GM19043 (cell line): Measurements from ENCODE around the gene ADORA1.

Experiments
- ATAC-seq: cut with Tn5 transposase; IDR thresholded peaks from one replicate; pipeline ENCODE4 v1.9.1; 2021; ENCODE audit warnings: low read depth; ENCODE audit not compliant: unreplicated experiment

ADORA1 gene

DNA sequence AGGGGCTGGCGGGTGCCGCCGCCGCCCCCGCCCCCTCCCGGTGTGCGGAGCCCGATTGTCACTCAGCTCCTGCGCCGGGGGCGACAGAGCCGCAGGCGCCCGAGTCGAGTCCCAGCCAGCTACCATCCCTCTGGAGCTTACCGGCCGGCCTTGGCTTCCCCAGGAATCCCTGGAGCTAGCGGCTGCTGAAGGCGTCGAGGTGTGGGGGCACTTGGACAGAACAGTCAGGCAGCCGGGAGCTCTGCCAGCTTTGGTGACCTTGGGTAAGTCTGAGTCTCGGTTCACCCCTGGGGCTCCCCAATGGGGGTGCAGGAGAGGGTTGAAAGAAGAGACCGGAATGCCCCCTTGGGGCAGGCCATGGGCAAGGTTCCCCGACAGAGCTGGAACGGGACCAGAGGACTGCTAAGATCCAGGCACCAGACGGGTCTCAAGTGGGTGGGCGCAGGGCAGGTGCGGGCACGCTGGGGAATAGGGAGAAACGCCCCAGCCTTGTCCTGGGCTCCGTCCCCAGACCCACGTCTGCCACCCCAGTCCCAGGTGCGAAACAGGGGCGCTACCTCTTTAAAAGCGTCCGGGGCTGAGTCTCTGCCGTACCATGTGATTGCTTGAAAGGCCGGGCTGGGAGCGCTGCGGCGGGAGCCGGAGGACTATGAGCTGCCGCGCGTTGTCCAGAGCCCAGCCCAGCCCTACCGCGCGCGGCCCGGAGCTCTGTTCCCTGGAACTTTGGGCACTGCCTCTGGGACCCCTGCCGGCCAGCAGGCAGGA lies at the start of gene ADORA1:
TSS of gene ADORA1 (plus strand) at position 61 of the 765 bp plus-strand sequence. CDS start 1,116 bp downstream, outside the sequence.
- ATAC-seq, result no peak

DNA sequence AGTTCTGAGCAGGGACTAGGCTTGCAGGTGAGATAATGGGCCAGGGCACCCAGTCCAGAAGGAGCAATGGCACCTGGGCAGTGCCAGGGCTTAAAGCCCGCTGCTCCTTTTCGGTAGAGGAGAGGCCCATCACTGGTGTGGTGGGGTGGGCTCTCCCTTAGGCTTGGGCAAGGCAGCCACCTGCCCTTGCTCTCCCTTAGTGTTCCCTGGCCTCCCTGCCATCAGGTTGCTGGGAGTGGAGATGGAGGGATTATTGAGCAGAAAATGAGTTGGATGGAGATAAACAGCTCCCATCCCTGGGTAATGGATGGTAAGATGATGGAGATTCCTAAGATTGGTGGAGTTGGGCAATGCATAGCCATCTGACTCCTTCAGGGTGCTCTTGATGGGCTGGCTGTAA lies 49.6 kb upstream of the ADORA1 start:
- no peak for ATAC-seq

DNA sequence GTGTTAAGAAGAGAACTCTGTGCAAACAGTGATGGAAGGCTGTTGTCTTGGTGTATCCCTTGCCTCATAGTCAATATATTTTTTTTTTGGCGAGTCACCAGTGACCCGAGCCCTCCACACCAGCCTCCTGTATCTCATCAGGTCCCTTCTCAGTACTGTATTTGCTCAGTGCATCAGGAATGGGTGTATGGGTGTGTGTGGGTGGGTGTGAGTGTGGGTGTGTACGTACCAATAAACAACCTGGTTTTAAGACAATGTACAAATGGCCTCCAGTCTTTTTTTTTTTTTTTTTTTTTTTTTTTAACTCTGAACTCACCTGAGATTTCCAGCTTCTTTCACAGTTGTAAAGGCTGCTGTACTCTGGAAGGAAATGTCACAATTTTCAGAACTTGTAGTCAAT lies 49.0 kb upstream of the ADORA1 start:
- no peak for ATAC-seq

DNA sequence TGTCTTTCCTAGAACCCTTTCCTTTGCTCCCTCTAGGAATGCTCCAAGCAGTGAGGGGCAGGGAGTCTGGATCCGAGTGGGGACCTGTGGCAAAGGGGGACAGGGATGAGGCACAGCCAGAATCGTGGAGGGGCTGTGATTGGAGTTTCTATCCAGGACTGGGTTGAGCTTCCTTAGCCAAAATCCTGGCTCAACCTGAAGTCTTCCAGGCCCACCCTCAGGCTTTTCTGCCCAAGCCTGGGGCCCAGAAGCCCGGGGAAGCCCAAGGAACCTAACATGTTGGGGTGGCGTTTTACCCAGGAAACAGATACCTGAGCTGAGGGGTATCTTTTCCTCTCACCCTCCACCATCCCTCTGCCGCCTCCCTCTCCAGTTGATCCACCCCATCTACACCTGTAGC lies 47.1 kb upstream of the ADORA1 start:
- no peak for ATAC-seq

DNA sequence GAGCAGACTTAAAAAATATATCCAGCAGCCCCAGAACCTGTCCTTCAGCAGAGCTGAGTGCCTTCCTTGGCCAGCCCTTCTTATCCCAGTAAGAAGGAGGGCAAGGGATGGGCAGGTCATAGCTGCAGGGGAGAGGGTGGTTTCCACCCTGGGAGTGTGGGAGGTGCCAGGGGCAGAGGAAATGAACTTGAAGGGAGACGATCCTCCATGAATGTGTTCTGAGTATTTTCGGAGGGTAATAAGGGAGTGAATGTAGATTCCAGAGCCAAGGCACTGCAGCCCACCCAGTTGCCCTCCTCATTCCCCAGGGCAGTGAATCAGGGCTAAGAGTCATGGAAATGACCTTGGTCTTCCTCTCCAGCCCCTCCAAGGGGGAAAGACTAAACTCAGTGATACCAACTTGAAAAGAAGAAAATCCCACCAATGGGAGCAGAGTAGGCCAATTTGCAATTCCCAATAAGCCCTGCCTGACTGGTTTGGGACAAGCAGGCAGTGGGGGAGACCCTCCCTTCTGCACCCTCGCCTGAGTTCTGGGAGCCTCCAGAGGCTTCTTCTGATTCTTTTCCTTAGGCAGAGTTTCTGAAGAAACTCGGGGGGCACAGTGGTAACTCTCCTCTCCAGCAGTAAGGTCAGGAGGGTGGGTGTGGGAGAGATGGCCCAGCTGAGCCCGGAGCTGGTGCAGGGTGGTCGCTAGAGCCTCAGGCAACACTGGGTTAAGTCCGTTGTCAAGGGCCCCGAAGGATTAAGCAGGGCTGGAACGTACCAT lies 45.9 kb upstream of the ADORA1 start:
- no peak for ATAC-seq

DNA sequence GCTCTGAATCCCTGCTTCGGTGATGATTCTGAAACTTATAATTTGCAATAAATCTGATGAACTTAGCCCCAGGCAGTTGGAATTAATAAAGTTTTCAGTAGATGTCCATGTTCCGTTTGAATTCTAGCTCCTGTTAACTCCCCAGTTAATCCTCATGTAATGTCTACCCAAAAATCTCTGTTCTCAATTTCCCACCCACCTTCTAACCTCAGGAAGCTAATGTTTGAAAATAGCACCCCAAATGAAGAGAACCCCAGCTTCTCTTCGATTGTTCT lies 45.4 kb upstream of the ADORA1 start:
- ATAC-seq, result no peak

DNA sequence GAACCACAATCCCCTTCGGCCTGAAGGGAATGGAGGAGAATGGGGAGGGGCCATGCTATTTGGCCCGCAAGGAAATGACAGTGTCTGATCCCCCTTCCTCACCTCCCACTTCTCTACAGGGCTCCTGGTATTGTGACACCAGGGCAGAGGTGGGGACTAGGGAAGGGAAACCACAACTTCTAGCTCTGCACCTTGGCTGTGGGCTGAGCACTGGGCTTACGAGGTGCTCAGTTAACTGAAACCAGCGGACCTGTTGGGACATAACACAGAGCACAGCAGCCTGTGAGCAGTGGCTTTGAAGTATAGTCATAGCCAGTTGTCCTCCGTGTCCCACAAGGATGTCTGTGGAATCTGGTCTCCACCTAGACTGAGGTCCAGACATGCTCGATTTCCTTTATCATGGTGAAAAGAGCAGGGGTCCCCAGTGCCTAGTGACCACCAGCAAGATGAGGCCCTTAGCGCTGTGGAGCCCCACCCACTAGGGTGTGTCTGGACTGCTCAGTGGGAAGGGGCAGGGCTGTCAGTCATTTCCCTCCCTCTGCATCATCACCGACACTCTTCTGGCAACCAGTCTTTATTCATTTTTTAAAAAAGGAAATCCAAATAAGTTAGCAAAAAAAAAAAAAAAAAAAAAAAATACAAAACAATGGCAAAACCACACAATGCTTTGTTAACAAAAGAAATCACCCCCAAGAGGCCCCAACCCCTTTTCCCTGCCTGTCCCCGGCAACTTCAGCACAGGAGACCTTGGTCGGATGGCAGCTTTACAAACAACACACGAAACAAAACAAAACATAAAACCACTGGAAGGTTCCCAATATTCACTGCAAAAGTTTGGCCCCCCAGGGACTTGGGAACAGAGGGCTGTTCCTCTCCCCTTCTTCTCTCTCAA lies 44.7 kb upstream of the ADORA1 start:
- ATAC-seq, result no peak

DNA sequence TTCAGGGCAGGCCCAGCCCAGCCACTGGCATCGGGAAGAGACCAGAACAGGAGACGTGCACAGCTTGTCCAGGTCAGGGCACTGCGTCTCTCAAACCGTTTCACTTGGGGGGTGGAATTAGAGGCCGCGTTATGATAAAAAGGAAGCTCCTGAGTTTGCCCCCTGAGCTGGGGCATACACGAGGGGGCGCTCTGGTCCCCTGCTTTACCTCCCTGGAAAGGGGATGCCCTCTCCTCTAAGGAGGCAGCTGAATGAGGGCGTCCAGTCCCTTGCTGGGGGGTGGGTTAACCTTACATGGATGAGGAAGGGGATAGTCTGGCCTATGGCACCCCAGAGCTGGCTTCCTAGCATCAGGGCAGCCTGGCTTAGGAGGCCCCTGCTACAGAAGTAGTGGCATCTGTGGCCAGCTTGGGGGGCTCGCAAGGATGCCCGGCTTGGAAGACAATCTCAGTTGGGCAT lies 44.0 kb upstream of the ADORA1 start:
- ATAC-seq, result no peak

DNA sequence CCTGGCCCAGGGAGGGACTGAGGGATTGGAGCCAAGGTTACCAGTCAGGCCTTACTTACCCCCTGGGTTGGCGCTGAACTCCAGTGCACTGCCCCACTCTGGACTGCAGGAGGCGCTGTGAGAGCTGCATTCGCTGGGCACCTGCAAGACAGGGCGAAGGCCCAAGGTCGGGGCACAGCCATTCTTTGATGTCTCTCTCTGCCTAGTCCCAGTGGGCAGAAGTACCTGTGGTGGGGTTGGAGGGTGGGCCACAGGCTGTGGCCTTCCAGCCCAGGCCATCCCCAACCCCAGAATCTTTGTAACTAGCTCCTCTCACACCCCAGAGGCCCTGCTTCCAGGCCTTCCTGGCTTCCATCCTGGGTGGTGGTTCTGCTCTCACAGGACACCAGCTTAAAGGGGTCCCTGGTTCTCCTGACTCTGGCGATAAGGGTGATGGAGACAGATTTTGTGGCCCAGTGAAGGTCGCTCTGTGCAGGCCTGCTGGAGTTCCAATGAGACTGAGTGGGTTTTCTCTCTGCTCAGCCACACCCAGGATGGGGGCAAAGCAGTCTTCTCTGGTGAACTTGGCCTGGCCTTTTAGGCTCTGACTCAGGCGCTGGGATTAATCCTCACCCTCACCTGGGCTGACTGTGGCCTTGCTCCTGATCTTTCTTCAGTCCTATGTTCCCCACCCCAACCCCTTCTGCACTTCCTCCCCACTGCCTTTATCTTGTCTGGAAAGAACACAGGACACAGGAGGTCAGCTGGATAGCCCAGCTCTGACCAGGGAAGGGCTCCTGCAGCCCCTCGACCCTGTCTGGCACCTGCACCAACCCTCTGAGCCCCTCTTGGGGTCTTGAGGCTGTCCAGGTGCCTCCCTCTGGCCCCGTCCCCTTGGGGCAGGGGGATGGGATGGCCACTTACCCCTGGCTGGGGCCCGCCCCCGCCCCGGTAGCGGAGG lies 42.7 kb upstream of the ADORA1 start:
- ATAC-seq, result no peak

DNA sequence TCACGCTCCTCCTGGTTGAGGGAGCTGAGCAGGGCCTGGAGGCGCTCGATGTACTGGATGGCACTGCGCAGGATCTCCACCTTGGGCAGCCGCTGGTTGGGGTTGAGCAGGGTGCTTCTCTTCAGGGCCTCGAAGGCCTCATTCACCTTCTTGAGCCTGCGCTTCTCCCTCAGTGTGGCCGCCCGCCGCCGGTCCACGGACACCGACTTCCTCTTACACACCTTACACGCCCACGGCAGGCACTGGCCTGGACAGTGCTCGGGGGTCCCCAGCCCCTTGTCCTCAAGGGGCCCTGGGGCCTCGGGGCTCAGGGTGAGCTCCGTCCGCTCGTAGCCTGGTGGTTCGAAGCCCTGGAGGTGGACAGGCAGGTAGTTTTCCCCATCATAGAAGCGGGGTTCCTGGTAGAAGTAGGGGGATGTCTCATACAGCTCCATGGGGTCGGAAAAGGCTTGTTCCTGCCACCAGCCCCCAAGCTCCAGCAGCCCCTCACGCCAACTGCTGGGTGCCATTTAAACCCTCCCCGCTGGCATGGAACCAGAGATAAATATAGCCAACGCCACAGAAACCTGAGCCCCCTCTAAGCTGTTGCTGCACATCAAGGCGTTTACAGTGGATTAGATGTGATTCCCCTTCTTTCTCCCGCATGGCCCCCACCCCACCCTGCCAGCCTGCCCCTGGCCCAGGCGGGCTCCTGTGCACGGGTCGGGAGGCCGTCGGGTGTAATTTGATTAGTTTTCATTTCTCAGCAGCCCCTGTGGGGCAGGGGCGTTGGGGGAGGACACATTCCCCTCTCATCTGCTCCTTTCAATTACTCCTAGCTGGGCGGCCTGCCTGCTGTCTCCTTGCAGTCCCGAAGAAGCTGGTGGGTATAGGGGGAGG lies 41.8 kb upstream of the ADORA1 start, which contains the start of gene MYOG:
TSS of gene MYOG (minus strand) at position 485 of the 879 bp plus-strand sequence. CDS start at position 434, 51 bp downstream.
- ATAC-seq, result no peak

DNA sequence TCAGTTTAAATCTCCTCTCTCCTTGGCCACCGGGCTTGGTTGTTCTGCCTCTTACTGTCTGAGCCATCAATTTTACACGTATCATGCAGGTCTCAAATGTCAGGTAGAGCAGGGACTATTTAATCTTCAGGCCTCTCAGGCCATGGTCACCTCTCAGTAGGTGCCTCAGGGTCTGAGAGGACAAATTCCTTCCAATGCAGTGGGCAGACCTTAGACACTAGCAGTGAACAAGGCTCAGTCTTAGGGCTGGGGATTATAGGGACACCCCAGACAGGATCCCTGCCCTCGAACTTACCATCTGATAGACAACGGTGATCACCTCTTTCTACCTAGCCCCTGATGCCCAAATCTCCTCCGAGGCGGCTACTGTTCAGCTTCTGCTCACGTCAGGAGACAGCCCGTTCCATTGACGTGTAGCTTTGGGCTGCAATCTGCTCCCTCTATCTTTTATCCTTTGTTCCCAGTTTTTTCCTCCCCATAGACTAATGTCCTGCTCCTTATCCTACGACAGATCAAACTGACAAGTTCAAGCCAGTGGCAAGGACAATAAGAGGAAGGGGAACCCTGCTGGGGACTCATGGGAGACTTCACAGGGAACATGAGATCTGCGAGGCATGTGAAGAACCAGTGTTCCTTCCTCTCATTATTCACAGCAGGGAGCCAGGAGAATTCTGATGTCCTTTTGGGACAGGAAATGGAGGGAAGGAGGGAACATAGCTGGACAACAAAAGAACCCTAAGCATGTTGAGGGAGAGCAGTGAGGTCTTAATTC lies 40.3 kb upstream of the ADORA1 start:
- ATAC-seq, result no peak

DNA sequence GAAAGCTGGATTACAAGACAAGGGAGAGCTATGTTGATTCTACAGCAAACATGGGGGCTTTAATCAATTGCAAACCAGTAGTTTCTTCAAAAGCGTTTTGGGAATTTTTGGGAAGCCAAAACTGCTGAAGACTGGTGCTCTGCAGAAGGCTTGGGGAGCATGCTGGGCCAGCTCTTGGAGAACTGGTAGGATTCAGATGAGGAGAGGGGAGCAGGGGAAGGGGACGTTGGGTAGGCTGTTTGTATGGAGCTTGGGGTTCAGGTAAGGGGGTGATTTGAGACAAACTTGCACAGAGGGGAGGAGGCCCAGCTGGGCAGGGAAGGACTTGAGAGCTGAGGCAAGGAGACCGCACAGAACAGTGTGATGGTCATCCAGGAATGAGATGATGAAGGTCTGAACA lies 39.1 kb upstream of the ADORA1 start:
- ATAC-seq, result no peak

DNA sequence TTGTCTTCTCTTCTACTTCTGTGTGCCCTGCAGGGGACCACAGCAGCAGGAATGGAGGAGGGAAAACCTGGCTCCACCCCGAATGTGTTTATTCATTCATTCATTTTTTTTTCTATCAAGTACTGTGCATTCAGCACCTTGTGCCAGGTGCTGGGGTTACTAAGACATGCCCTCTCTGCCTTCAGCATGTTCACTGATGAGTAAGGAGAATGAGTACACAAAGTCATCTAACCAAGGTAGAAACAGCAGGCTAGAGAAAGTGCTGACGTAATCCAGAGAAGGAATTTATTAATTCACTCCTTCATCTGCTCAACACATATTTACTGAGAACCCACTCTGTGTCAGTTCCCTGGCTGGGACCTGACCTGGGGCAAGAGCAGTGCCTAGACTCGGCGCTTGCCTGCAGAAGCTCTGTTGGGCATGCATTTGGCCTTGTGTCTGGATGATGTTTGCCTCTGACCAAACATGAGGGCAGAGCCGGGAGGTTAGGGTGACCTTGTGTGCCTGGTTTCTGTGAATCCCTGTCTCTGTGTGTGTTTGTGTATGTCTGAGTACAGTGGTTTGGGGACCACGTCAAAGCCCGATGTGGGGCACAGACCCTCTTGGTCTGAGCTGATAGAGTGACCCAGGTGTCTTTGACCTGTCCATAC lies 38.4 kb upstream of the ADORA1 start:
- no peak for ATAC-seq

DNA sequence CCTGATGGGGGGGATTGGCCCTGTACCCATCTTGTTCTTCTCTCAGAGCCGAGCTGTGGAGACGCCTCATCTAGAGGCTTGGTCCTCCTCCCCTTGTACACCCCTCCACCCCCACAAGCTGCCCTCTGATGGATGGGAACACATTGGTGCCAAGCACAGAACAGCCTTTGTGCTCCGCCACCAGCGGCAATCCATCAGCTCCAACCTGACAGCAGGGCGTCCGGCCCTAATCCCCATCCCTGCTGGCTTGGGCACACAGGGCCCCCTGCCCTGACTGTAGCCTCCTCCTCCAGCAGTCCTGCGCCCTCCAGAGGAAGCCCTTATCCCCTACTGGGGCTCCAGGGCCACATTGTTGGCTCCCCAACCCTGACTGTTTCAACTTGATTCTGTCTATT lies 37.9 kb upstream of the ADORA1 start:
- ATAC-seq, result no peak

DNA sequence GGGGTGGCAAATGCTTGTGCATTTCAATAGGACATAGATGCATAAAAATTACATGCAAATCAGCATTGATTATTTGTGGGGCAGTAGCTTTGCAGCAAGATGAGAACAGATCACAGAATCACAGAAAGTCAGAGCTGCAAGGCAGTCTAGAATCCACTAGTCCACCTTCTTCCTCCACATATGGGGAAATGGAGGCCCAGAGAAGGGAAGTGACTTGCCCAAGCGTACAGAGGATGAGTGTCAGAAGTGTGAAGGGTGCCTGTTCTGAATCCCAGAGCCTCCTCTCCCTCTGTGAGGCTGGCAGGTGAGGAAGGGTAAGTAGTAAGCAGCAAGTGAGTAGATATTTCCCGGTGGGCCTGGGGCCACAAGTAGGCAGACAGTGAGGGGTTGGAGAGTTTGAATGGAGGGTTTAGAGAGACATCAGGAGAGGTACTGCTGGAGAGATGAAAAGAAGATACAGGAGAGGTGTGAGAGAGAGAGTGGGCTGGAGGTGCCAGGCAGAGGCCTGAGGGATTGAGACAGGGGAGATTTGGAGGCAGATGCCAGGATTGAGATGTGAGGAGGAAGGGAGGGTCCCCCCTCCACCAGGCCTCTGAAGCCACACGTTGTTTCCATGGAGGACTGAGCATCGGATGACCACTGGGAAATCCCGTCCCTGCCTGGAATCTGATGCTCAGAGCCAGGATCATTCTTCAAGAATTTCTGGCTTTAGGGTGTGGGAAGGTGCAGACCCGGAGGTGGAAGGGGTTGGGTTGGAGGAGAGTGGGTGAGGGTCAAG lies 36.9 kb upstream of the ADORA1 start:
- ATAC-seq, result no peak

DNA sequence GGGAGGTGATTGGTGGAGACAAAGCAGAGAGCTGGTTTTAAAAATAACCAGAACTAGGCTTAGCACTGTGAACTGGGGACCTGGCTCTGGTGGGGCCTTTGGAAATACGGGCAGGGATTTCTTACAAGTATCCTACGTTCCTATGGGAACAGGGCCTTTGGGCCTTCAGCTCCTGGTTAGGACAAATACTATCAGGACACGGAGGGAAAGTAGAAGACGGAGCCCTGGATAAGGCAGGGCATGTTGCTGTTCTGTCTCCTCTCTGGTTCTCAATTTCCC lies 36.4 kb upstream of the ADORA1 start:
- ATAC-seq, result no peak

DNA sequence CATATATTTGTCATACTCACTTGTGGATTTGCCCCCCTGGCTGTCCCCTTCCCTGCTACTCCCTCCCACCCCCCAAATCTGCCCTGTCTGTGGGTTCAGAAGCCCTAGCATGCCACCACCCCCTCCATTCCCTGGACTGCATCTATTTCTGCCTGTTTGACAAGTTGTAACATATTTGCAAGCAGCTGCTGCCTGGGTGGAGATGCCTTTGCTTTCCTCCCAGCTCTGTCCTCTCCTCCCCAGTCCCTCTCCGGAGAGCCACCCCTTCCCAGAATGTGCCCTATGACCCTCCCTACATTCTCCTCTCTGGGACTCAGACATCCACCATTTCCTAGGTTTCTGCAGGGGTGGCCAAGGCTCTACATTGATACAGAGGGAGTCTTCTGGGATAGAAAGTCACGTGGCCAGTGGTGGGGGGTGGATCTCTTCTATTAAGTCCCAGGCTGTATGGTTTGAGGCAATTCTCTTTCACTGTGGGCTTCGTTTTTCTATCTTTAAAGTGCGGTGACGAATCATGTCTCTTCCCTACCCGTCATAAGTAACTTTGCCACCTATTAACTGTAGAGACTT lies 35.7 kb upstream of the ADORA1 start:
- no peak for ATAC-seq
